ENCODE results near the gene MYBBP1A.

The MYBBP1A gene

GRCh38 chr17:4549781-4550533, 5.2 kb downstream of the MYBBP1A start:
- DNase-seq (ENCODE audit: low read depth), result no peak

DNA sequence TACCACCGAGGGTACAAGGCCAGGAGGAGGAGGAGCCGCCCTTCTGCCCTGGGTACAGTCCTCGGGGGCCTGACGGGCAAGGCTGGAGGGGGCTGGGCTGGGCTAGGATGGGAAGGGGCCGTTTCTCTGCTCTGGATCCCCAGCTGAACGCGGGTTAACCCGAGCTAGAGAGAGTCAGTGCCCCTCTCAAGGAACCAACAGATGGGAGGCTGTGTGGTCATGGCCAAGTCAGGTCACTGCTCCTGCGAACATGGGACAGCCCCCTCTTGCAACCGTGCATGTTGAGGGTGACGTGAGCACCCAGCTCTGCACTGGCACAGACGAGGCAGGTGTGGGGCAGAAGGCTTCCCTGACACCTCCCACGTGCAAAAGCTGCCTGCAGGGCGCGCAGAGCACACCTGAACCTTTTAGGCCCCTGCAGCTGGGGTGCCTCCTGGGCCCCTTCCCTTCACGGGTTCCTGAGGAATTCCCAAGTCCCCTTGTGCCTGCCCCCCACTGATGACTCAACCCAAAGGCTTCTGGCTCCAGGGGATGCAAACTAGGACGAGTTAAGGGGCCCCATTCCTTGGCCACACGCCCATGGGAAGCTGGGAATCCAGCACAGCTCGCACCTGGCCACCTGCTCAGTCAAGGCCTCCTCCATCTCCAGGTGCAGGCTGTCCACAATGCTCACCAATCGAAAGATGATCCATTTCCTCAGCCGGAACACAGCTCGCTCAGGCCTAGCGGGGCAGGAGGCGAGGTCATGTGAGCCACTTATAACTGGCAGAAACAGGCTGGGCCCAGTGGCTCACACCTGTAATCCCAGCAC, 6.3 kb downstream of the MYBBP1A start:
- DNase-seq (ENCODE audit: low read depth), result no peak

GRCh38 chr17:4548061-4548461, 7.1 kb downstream of the MYBBP1A start:
- no peak for DNase-seq (ENCODE audit: low read depth)

DNA sequence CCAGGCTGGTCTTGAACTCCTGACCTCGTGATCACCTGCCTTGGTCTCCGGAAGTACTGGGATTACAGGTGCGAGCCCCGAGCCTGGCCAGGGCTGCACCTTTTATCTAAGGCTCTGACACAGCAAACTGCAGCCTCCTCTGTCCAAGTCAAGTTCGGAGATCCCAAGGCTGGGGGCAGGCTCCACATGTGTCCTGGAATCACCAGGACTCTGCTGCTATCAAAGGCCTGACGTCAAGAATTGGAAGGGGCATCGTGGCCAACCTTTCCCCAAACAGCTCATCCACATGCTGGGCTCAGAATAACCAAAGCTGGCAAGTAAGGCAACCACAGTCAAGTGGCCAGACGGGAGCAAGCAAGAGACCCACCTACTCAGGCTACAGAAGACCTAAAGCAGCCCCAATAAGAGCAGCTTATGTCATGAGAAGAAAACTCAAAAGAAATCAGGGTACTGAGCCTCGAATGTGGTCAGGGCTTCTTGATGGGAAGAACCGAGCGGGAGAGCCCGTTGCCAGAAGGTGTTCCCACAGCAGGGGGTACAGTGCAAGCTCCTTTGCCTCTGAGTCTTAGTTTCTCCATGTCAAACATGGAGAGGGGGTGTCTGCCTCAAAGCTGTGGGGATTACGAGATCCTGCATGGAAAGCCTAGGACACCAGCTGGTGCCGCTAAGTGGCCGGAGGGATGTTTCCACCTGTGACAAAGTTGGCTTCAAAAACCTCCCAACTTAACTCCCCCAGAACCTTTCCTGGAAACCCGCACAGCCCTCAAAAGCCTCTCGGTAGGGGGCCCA, 7.9 kb downstream of the MYBBP1A start:
- no peak for DNase-seq (ENCODE audit: low read depth)

GRCh38 chr17:4545217-4545951, 9.8 kb downstream of the MYBBP1A start:
- DNase-seq (ENCODE audit: low read depth), result no peak

DNA sequence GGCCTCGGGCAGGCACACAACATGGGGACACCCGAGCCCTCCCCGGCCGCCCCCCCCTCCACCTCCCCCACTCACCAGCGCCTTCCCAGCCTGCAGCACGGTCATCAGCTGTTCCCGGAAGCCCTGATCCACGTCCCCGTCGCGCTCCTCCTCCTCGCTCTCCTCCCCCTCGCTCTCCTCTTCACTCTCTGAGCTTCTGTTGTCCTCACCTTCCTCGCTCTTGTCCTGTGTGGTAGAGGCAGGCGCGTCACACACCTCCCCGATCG, 10.3 kb downstream of the MYBBP1A start:
- DNase-seq (ENCODE audit: low read depth), result no peak

DNA sequence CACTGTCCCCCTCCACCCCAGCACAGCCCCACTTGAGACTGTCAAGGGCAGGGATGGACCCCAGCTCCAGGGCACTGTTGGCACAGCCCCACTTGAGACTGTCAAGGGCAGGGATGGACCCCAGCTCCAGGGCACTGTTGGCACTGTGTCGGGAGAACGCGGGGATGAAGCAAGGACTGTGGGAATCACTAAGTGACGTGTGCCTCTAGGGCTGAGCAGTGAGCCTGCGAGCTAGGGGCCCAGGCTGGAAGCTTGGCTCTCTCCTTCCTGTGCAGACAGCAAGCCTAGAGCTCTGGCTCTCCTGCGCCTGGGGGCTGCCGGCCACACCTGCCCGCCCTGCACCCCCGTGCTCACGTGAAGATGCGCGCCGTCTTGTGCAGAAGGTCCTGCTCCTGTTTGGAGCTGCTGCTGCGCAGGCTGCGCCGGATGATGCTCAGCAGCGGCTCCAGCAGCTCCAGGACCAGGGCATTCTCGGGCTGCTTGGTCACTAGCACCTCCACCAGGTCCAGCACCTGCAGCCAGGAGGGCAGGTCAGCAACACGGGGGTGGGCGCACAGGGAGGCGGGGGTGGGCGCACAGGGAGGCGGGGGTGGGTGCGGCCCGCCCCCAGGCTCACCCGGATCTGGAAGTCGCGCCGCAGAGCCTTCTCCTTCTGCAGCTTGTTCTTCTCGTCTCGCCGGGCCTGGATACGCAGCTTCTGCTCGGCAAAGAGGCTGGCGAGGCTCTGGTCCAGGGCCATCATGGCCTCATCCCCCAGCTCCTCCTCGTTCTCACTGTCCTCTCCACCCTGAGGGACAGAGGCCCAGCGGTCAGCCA, 10.8 kb downstream of the MYBBP1A start:
- no peak for DNase-seq (ENCODE audit: low read depth)

GRCh38 chr17:4543557-4544026, 11.6 kb downstream of the MYBBP1A start:
- no peak for DNase-seq (ENCODE audit: low read depth)

- DNase-seq (ENCODE audit: low read depth), result no peak
These were observed 12.4 kb downstream of the MYBBP1A start for GRCh38 chr17:4542726-4543191.

- DNase-seq (ENCODE audit: low read depth), result no peak
These were observed 13.0 kb downstream of the MYBBP1A start for GRCh38 chr17:4542003-4542725.

DNA sequence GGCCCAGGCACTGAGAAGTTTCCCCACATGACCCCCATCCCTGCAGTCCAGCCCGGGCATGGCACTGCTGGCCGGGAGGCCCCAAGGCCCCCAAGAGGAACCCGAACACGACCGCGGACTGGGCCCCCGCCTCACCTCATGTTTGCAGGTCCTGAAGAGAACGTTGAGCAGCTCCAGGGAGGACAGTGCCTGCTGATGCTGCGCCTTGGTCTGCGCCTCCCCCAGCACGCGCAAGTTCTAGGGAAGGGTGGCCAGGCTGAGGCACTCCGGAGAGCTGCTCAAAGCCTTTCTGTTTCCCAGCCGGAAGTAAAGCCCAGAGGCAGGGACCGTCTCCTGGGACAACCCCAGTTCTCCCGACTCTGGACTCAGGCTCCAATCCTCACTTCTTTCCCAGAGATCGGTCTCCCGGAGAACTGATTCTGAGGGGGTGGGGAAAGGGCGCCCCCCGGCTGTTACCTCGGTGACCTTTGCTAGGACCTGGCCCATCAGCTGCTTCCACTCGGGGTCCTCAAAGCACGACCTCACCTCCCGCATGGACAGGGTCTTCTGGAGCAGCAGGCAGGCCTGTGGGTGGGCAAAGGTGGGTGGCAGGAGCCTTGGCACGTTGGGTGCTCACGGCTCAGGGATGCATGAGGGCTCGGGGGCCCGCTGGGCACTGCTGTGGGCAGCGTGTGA, 13.7 kb downstream of the MYBBP1A start:
- no peak for DNase-seq (ENCODE audit: low read depth)

DNA sequence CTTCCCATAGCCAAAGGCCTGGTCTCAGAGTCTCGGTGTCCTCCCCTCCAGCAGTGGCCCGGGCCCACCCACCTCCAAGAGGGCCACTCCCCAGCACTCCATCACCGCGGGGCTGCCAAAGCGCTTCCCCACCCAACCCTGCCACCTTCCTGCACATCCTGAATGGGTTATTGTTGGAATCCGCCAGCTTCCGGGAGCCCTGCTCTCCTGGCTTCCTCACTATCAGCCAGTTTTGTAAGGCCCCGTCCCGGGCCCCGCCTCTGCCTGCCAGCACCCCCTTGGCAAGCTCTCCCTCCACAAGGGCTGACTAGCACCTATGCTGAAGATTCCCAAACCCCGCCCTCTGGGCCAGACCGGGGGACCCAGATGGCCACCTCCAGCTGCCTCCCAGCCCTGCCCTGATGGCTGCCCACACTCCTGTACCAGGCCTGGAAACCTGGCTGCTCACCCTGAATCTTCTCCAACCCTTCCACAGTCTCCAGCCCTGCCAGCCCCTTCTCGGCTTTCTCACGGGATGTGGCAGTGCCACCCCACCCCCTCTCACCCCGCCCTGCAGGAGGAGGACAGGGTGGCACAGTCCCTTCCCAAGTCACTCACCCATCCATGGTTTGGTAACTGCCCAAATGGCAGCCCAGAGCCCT, 14.4 kb downstream of the MYBBP1A start:
- no peak for DNase-seq (ENCODE audit: low read depth)

DNA sequence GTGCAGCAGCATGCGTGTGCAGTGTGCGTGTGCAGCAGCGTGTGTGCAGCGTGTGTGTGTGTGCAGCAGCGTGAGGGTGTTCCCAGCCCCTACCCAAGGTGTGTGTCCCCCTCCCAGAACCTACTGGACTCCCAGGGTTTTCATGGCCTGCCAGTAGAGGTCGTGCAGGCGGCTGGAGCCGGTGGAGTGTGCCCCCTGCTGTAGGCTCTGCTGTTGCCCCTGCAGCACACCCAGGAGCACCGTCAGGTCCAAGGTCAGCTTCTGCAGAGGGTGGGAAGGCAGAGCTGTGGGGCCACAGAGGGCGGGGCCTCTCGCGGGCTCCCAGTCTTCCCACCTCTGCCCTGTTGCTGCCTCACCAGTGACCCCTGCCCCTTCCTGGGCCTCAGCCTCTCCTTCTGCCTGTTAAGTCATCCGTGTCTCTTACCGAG, 14.9 kb downstream of the MYBBP1A start:
- no peak for DNase-seq (ENCODE audit: low read depth)

GRCh38 chr17:4539576-4540223, 15.5 kb downstream of the MYBBP1A start:
- no peak for DNase-seq (ENCODE audit: low read depth)

- no peak for DNase-seq (ENCODE audit: low read depth)
These were observed 16.2 kb downstream of the MYBBP1A start for GRCh38 chr17:4539025-4539424.

DNA sequence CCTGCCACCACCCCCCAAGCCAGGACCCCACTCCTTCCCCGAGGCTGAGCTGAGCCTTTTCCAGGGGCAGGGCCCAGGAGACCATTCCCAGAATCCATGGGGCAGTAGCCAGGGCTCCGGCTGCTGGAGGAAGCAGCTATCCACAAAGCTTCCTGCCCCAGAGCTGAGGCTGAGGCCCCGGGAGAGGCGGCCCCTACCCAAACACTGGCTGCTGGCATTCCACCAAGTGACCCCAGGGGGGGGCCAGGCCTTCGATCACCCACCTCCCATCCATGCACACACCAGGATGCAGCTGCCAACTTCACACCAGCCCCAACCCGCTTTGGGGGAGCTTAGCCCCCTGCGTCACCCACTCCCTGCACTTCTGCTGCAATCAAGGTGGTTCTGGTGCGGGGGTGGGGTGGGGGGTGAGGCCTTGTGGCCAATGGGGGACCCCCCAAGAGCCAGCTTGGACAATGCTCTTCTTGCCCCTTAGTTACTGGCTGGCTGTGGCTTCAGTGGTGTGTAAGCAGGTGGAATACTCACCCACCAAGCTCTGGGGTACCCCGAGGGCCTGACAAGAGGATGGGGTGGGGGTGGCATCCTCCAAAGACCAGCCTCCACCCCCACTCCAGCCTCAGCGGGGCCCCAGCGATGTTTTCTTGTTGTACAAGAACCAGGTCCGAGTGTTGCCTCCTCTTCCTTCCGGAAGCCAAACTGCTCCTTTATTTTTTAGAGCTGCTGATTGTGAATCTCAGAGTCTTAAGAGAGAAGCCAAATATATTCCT, 16.8 kb downstream of the MYBBP1A start:
- no peak for DNase-seq (ENCODE audit: low read depth)

DNA sequence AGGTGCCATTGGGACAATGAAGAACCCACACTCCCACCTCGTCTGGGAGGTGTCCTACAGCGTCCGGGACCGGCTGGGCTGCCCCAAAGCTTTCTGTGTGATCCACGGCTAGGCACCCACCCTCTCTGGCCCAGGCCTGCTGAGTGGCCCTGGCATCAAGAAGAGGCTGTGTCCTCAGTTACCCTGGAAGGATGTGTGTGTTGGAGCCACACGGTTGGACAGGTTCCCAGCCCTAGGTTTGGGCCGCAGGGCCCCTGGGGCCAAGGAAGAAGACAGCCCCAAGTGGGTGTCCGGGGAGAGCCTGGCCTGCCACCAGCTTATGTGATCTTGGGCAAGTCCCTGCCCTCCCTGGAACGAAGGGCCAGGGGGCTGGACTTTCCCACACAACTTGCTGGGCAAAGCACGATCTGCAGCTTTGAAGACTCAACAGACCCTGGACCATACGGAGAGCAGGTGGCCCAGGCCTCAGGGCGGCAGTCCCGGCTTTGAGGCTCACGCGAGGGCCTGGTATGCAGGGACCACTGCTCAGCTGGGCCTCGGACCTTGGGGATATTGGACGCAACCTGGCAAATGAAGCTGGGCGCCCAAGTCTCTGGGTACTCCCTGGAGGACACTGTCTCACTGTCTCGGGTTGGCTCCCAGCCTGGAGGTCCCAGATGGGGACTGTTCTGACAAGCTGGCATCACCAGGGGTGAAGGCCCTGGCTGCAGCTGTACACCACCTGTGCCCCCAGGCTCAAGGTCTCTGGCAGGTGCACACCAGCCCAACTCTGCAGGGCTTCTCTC, 17.5 kb downstream of the MYBBP1A start:
- DNase-seq (ENCODE audit: low read depth), result no peak

All from stimulated activated CD8-positive, alpha-beta memory T cell treated with anti-CD3 and anti-CD28 coated beads, Interleukin-12 subunit alpha, Interleukin-12 subunit beta, amount 100 ng/mL, for 1 hour (primary cell).